AG04449 (cell line): ENCODE results near the gene RAB37.

Experiments used
- CTCF ChIA-PET: fragments of 350-600 bp; formaldehyde crosslinking; extraction: SDS; loops from one replicate; lab custom pipeline; 2021; ENCODE audit warnings: antibody characterized with exemption; lab: Yijun Ruan, JAX
- POLR2A ChIA-PET: fragments of 400-600, 350-600 bp; formaldehyde crosslinking; extraction: SDS; loops from one replicate; lab custom pipeline; 2020; ENCODE audit warnings: antibody characterized with exemption, inconsistent platforms; lab: Yijun Ruan, JAX
- DNase-seq: peaks from one replicate; pipeline ENCODE4 v3.0.0-alpha.2; 2010; ENCODE audit warnings: low read depth, low spot score
- H3K4me3 ChIP-seq: 2 replicates; pipeline ENCODE4 v1.5.1; 2011; ENCODE audit warnings: low read depth, mild to moderate bottlenecking, control low read depth, low read length
- CTCF ChIP-seq: IDR thresholded peaks from one replicate; pipeline ENCODE4 v1.5.1; 2011; ENCODE audit warnings: mild to moderate bottlenecking, moderate library complexity, low read length, control low read depth, inconsistent platforms; ENCODE audit not compliant: insufficient read depth; ENCODE audit errors: missing control alignments

The RAB37 gene

GRCh38 chr17:74796866-74797265, 59.8 kb downstream of the RAB37 start:
- CTCF ChIA-PET = interaction anchor here (1.2 to 21.5 kb wide), 4 partner anchors 8 to 164 kb away, joined by 3 to 692 read pairs (median 6); partner anchors contain the start of gene GRIN2C
- no peak for DNase-seq
- no peak overlapping the region for H3K4me3 ChIP-seq
- POLR2A ChIA-PET = interaction anchor here (1.1 kb wide), 1 partner anchor 20 kb away, joined by 4 read pairs; the partner anchor contains the start of gene NAT9
- TF ChIP-seq CTCF = no peak
